Measurements from ENCODE around the gene CRTAP.
"Not testable (repeated sequence)": the region's sequence is repeated elsewhere in the genome, so short reads cannot be mapped to it uniquely, and the experiment has no call there.

CRTAP gene

DNA sequence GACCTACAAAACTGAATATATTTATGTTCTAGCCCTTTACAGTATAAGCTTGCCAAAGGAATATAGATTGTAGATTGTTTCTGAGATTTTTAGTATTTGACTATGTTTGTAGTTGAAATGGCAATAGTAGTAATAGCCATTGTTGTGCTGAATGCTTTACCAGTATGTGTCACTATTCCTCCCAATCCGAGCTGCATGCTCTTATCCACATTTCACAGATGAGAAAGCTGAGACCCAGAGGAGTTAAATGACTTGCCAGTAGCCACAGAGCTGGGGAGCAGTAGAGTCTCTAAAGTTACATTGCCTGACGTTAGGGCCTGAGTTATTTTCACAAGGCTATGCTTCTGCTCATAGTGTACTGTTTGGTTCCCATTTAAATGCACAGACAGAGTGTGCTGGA, 13.6 kb upstream of the CRTAP start:
- DNase-seq = no peak

- no peak for DNase-seq
These were observed 10.8 kb upstream of the CRTAP start for GRCh38 chr3:33103034-33103433.

GRCh38 chr3:33103480-33103879, 10.3 kb upstream of the CRTAP start:
- no peak for DNase-seq

GRCh38 chr3:33104803-33105202, 9.0 kb upstream of the CRTAP start:
- no peak for DNase-seq

GRCh38 chr3:33105341-33105948, 8.4 kb upstream of the CRTAP start:
- no peak for DNase-seq

DNA sequence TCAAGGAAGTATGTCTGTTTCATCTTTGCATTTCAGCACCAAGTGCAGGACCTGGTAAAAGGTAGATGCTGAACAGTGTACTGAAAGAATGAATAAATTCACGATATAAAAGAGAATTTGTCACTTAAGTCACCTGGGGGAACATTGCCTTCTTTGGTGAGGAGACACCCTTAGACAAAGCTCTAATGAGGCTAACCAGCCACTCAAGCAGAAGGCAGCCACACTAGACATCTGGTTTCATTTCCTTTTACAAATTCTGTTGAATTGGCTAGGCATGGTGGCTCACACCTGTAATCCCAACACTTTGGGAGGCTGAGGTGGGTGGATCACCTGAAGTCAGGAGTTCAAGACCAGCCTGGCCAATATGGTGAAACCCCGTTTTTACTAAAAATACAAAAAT, 7.0 kb upstream of the CRTAP start:
- DNase-seq = not testable (repeated sequence)

DNA sequence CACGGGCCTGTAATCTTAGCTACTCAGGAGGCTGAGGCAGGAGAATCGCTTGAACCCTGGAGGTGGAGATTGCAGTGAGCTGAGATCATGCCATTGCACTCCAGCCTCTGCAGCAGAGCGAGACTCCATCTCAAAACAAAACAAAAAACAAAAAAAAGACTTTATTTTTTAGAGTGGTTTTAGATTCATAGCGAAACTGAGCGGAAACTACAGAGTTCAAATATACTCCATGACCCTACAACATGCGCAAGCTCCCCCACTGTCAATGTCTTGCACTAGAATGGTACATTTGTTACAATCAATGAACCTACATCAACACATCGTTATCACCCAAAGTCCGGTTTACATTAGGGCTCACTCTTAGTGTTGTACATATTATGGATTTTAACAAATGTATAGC, 2.2 kb upstream of the CRTAP start:
- no peak for DNase-seq

GRCh38 chr3:33114622-33115023, 809 bp downstream of the CRTAP start:
- no peak for DNase-seq

DNA sequence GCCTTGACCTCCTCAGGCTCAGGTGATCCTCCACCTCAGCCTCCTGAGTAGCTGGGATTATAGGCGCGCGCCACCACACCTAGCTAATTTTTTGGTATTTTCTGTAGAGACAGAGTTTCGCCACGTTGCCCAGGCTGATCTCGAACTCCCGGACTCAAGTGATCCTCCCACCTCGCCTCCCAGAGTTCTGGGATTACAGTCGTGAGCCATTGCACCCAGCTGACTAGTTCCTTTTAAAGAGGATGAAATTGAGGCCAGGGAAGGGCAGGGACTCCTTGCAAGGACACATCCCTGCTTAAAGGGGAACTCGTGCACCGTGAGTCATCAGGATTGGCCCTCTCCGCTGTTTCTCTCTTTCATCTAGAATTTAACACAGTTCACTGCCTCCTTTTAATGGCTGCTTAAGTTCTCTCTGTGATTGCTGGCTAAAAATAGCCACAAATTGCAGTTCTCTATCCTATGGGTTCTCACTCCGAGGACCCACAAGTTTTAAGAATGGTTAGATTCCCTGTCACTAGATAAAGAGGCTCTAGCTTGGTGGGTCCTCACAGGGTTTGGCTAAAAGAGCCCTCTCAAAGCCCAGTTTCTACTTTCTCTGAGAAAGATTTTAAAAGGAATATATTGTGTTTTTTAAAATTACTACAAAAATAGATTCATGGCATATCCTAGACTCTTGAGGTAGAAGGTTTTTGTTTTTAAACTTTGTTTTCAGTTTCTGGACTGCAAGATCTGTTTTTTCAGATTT, 1.4 kb downstream of the CRTAP start:
- no peak for DNase-seq

- no peak for DNase-seq
These were observed 3.6 kb downstream of the CRTAP start for GRCh38 chr3:33117461-33117860.

DNA sequence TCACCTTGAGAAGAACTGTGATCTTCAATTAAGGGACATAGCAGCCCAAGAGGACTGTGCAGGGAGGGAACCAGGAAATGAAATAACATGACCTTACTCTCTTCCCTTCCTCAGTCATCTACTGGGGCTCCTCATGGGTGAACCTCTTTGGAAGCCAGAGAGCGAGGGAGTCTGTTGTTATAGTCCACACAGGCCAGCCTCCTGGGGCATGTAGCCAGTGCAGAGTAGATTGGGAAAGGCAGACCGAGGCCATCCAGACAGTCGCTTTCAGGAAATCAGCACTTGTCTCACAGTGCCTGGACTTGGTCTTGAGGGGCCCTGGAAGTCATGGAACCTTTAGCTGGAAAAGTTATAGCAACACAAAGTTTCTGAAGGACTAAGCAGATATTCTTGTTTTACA, 6.1 kb downstream of the CRTAP start:
- no peak for DNase-seq

DNA sequence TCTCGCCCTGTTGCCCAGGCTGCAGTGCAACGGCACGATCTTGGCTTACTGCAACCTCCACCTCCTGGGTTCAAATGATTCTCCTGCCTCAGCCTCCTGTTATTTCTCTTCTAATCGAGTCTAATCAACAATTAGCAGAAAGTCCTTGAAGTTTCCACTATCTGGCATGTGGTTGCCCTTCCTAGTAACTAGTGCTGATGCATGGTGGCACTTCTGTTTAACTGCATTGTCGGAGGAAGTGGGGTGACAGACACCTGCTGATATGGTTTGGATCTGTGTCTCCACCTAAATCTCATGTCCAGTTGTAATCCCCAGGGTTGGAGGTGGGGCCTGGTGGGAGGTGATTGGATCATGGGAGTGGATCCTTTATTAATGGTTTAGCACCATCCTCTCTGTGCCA, 9.2 kb downstream of the CRTAP start:
- DNase-seq = no peak

DNA sequence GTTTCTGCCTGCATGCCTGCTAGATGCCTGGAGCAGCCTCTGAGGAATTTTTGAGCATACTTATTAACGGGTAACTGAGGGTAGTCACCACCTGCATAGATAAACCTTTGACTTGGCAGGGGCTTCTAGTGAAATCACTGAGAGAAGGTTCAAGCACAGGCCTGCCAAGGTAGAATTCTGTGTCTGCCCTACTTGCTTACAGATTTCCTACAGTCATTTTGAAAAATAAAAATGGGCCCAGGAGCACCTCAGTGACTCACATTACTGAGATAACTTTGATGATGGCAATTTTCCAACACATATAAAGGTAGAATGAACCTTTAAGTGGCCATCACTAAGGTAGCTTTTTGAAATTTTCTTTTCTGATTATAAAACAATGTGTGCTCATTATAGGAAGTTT, 10.8 kb downstream of the CRTAP start:
- no peak for DNase-seq

GRCh38 chr3:33125840-33126239, 12.0 kb downstream of the CRTAP start:
- DNase-seq = no peak

GRCh38 chr3:33128706-33129105, 14.9 kb downstream of the CRTAP start:
- DNase-seq = no peak

- no peak for DNase-seq
These were observed 16.3 kb downstream of the CRTAP start for GRCh38 chr3:33130144-33130543.

GRCh38 chr3:33131331-33132018, 17.7 kb downstream of the CRTAP start:
- DNase-seq = no peak

GRCh38 chr3:33132019-33132360, 18.2 kb downstream of the CRTAP start:
- DNase-seq = no peak

DNA sequence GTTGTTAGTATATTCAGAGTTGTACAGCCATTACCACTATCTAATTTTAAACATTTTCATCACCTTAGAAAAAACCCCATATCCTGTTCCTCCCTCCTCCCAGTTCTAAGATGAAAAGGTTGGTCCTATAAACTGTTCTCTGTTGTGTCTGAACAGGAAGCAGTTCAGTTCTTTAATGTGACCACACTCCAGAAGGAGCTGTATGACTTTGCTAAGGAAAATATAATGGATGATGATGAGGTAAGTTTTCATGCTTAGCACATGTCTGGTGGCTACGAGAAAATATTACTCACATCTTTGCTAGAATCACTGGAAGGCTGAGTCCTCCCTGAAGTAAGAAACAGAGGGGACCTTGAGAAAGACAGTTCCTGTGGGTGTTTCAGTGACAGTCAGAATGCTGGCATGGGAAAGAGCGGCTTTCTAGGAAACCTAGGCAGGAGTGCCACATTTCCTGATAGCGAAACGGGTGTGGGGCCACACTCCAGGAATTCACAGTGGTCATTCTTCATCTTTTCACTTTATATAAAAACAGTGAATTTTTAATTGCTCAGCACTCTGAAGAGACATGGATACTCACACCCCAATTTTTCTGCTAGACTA, 20.3 kb downstream of the CRTAP start:
- DNase-seq = no peak

DNA sequence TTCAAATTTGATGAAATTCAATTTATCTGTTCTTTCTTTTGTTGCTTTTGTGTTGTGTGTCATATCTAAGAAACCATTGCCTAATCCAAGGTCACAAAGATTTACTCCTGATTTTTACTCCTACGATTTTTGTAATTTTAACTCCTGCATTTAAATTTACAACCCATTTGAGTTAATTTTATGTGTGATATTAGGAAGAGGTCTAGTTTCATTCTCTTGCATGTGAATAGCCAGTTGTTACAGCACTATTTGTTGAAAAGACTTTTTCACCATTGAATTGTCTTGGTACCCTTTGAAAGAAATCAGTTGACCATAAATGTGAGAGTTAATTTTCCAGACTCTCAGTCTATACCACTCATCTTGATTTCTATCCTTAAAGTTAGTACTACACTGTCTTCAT, 23.9 kb downstream of the CRTAP start:
- DNase-seq = no peak

GRCh38 chr3:33139006-33139623, 25.3 kb downstream of the CRTAP start:
- not testable (repeated sequence) for DNase-seq

- DNase-seq = no peak
These were observed 26.2 kb downstream of the CRTAP start for GRCh38 chr3:33139996-33140395.

- DNase-seq = no peak
These were observed 27.2 kb downstream of the CRTAP start for GRCh38 chr3:33141006-33141405.

DNA sequence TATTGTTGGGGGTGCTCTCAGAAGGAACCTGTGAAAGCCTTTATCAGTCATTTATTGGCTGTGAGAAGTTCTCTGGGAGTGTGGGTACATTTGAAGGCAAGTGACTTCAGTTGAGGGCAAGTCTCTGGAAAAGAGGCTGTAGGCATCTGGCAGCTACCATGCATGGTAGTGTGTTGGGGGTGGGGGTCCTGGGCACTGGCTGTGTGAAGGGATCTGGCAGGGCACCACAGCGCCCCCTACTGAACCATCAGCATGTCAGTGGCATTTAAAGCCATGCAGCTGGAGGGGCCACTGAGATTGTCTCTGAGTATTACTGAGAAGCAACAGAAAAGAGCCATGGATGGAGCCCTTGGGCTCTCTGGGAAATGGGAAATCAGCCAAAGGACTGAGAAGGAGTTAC, 30.6 kb downstream of the CRTAP start:
- DNase-seq = no peak
